GM21576 (cell line): ENCODE results near the gene BLOC1S1.

ENCODE experiments used
- ATAC-seq: cut with Tn5 transposase; IDR thresholded peaks from one replicate; pipeline ENCODE4 v1.9.1; 2021; ENCODE audit warnings: mild to moderate bottlenecking, moderate library complexity; ENCODE audit not compliant: unreplicated experiment

BLOC1S1 gene

GRCh38 chr12:55694188-55694515, 21.7 kb upstream of the BLOC1S1 start:
- no peak for ATAC-seq

- ATAC-seq = no peak
Measured at GRCh38 chr12:55694651-55695050, 21.2 kb upstream of the BLOC1S1 start.

- no peak for ATAC-seq
Measured at GRCh38 chr12:55695349-55695748, 20.5 kb upstream of the BLOC1S1 start.

- ATAC-seq = no peak
Measured at GRCh38 chr12:55696141-55696540, 19.7 kb upstream of the BLOC1S1 start.

- no peak for ATAC-seq
Measured at GRCh38 chr12:55696796-55697462, 18.9 kb upstream of the BLOC1S1 start.

GRCh38 chr12:55697686-55698085, 18.2 kb upstream of the BLOC1S1 start:
- no peak for ATAC-seq

- no peak for ATAC-seq
Measured at GRCh38 chr12:55698241-55698955, 17.4 kb upstream of the BLOC1S1 start.

- no peak for ATAC-seq
Measured at GRCh38 chr12:55698965-55699364, 16.9 kb upstream of the BLOC1S1 start.

- no peak for ATAC-seq
Measured at GRCh38 chr12:55699471-55700055, 16.3 kb upstream of the BLOC1S1 start.

- no peak for ATAC-seq
Measured at GRCh38 chr12:55700255-55701018, 15.4 kb upstream of the BLOC1S1 start.

- no peak for ATAC-seq
Measured at GRCh38 chr12:55702861-55703260, 13.0 kb upstream of the BLOC1S1 start.

- ATAC-seq = no peak
Measured at GRCh38 chr12:55703288-55703687, 12.6 kb upstream of the BLOC1S1 start.

- ATAC-seq = no peak
Measured at GRCh38 chr12:55703901-55704761, 11.7 kb upstream of the BLOC1S1 start.

GRCh38 chr12:55704824-55705718, 10.8 kb upstream of the BLOC1S1 start:
- no peak for ATAC-seq

- ATAC-seq = no peak
Measured at GRCh38 chr12:55705782-55706402, 10.0 kb upstream of the BLOC1S1 start.

- no peak for ATAC-seq
Measured at GRCh38 chr12:55706568-55707218, 9.2 kb upstream of the BLOC1S1 start.

- ATAC-seq = no peak
Measured at GRCh38 chr12:55707219-55707671, 8.6 kb upstream of the BLOC1S1 start.

- peak; percentile 61 for ATAC-seq
Measured at GRCh38 chr12:55707841-55708694, 7.8 kb upstream of the BLOC1S1 start, which contains the start of gene ITGA7. Gene ITGA7 (minus strand): TSS chr12:55707904. CDS start chr12:55707682, 222 bp downstream.
